SK-N-SH (cell line): ENCODE results near the gene PCYT1A. TPM values are rescaled to one million over a fixed set of nuclear protein-coding genes. Genes with fewer than 3 reads are reported as not detected.
"Not testable (repeated sequence)": the region's sequence is repeated elsewhere in the genome, so short reads cannot be mapped to it uniquely, and the experiment has no call there.

Experiments
- CTCF ChIA-PET: fragments of 300-600, 350-600 bp; formaldehyde crosslinking; extraction: SDS; loops from one replicate; lab custom pipeline; 2021; lab: Yijun Ruan, JAX
- POLR2A ChIA-PET: fragments of 350-600 bp; sonication (Branson Sonifier 250); formaldehyde crosslinking; extraction: SDS; loops from one replicate; lab custom pipeline; 2020; ENCODE audit warnings: antibody characterized with exemption, inconsistent platforms; lab: Yijun Ruan, JAX
- DNase-seq: peaks from one replicate; pipeline ENCODE4 v3.0.0; 2012
- H2AFZ ChIP-seq: fragments of 200-600 bp; sonication (generic); 2 replicates; pipeline ENCODE4 v1.8.1; 2016; ENCODE audit warnings: antibody characterized with exemption, mild to moderate bottlenecking, low read depth
- H3F3A ChIP-seq: fragments of 200-600 bp; sonication (generic); replicated peaks from 2 replicates; pipeline ENCODE3; 2016; ENCODE audit warnings: antibody characterized with exemption, mild to moderate bottlenecking; ENCODE audit not compliant: insufficient read depth
- H3K27ac ChIP-seq, 2 experiments: fragments of 200-500 bp in 1 of 2; fragments of 200-600 bp in 1 of 2; sonication (Bioruptor generic) in 1 of 2; sonication (generic), shearing (Covaris generic) in 1 of 2; 2 replicates each; pipeline versions ENCODE4 v1.5.1 to v1.6.1; 2014 to 2016; ENCODE audit warnings: low read depth in 2 of 2, inconsistent platforms in 1 of 2, low read length in 1 of 2, mild to moderate bottlenecking in 1 of 2, mixed read lengths in 1 of 2
- H3K27me3 ChIP-seq: fragments of 200-600 bp; sonication (generic), shearing (Covaris generic); 2 replicates; pipeline ENCODE4 v1.6.1; 2016; ENCODE audit warnings: mixed run types; ENCODE audit not compliant: insufficient read depth
- H3K36me3 ChIP-seq, 2 experiments: fragments of 200-500 bp in 1 of 2; fragments of 200-600 bp in 1 of 2; sonication (Bioruptor generic) in 1 of 2; sonication (generic) in 1 of 2; replicated peaks in 1 of 2; 2 replicates each; pipeline versions ENCODE3 to v1.5.1; 2014 to 2016; ENCODE audit warnings: low read length in 1 of 2, mild to moderate bottlenecking in 1 of 2; ENCODE audit not compliant: insufficient read depth in 2 of 2, control insufficient read depth in 1 of 2
- H3K4me1 ChIP-seq, 2 experiments: fragments of 200-500 bp in 1 of 2; fragments of 200-600 bp in 1 of 2; sonication (Bioruptor generic) in 1 of 2; sonication (generic), shearing (Covaris generic) in 1 of 2; 2 replicates each; pipeline versions ENCODE4 v1.5.1 to v1.6.1; 2014 to 2016; ENCODE audit warnings: low read depth in 1 of 2, low read length in 1 of 2, mixed run types in 1 of 2; ENCODE audit not compliant: insufficient read depth in 2 of 2, control insufficient read depth in 1 of 2
- H3K4me2 ChIP-seq: fragments of 200-600 bp; sonication (generic), shearing (Covaris generic); 2 replicates; pipeline ENCODE4 v1.6.1; 2017; ENCODE audit warnings: mixed run types
- H3K4me3 ChIP-seq, 2 experiments: fragments of 200-500 bp in 1 of 2; fragments of 200-600 bp in 1 of 2; sonication (Bioruptor generic) in 1 of 2; sonication (generic), shearing (Covaris generic) in 1 of 2; 2 replicates each; pipeline versions ENCODE4 v1.5.1 to v1.8.1; 2014 to 2016; ENCODE audit warnings: low read depth in 2 of 2, inconsistent platforms in 1 of 2, low read length in 1 of 2, mild to moderate bottlenecking in 1 of 2, mixed read lengths in 1 of 2, moderate library complexity in 1 of 2
- H3K79me2 ChIP-seq: fragments of 200-600 bp; sonication (generic); 2 replicates; pipeline ENCODE4 v1.8.1; 2017; ENCODE audit warnings: mild to moderate bottlenecking; ENCODE audit not compliant: insufficient read depth
- H3K9ac ChIP-seq: fragments of 200-600 bp; sonication (generic); 2 replicates; pipeline ENCODE4 v1.6.1; 2017; ENCODE audit warnings: mixed run types
- H3K9me2 ChIP-seq: fragments of 200-600 bp; sonication (generic); 2 replicates; pipeline ENCODE4 v1.6.1; 2017; ENCODE audit warnings: mixed run types
- H3K9me3 ChIP-seq: fragments of 200-600 bp; sonication (generic); 2 replicates; pipeline ENCODE4 v1.6.1; 2017; ENCODE audit warnings: mixed run types, mild to moderate bottlenecking, moderate library complexity
- H4K20me1 ChIP-seq: fragments of 200-600 bp; sonication (generic); 2 replicates; pipeline ENCODE4 v1.6.1; 2017; ENCODE audit warnings: mild to moderate bottlenecking, mixed run types; ENCODE audit not compliant: insufficient read depth
- EP300 ChIP-seq, 2 experiments: IDR thresholded peaks; 2 replicates each; pipeline versions ENCODE4 v1.4.0 to v1.6.1; 2012; ENCODE audit warnings: borderline replicate concordance in 1 of 2, low read depth in 1 of 2, low read length in 1 of 2
- EZH2phosphoT487 ChIP-seq: fragments of 200-600 bp; sonication (generic); IDR thresholded peaks from 2 replicates; pipeline ENCODE4 v1.6.1; 2017; ENCODE audit warnings: low read depth, mixed run types, mild to moderate bottlenecking, antibody characterized with exemption, moderate library complexity, borderline replicate concordance
- FOXM1 ChIP-seq: IDR thresholded peaks from 2 replicates; pipeline ENCODE4 v1.4.0; 2012; ENCODE audit warnings: low read depth, mild to moderate bottlenecking
- GATA2 ChIP-seq: sonication (generic); formaldehyde crosslinking; IDR thresholded peaks from 2 replicates; pipeline ENCODE4 v1.5.0; 2020; ENCODE audit warnings: mild to moderate bottlenecking, missing genetic modification reagents
- MEF2A ChIP-seq: IDR thresholded peaks from 2 replicates; pipeline ENCODE4 v1.4.0; 2012; ENCODE audit warnings: low read depth, borderline replicate concordance
- NRF1 ChIP-seq: IDR thresholded peaks from 2 replicates; pipeline ENCODE4 v1.6.1; 2012; ENCODE audit warnings: low read depth, mild to moderate bottlenecking, low read length
- PBX3 ChIP-seq: IDR thresholded peaks from 2 replicates; pipeline ENCODE4; 2012
- POLR2AphosphoS5 ChIP-seq: IDR thresholded peaks from 2 replicates; pipeline ENCODE4 v1.6.1; 2012; ENCODE audit warnings: low read depth, low read length
- RAD21 ChIP-seq: IDR thresholded peaks from 2 replicates; pipeline ENCODE4 v1.6.1; 2012; ENCODE audit warnings: mild to moderate bottlenecking, low read length
- SIN3A ChIP-seq: IDR thresholded peaks from 2 replicates; pipeline ENCODE4 v1.6.1; 2012; ENCODE audit warnings: low read depth, mild to moderate bottlenecking, low read length, moderate library complexity, borderline replicate concordance
- TAF1 ChIP-seq: IDR thresholded peaks from 2 replicates; pipeline ENCODE4 v1.6.1; 2012; ENCODE audit warnings: low read depth, mild to moderate bottlenecking, low read length, moderate library complexity, borderline replicate concordance
- TEAD4 ChIP-seq: IDR thresholded peaks from 2 replicates; pipeline ENCODE4 v1.4.0; 2012; ENCODE audit warnings: mild to moderate bottlenecking, borderline replicate concordance; ENCODE audit not compliant: insufficient read depth
- YY1 ChIP-seq: IDR thresholded peaks from 2 replicates; pipeline ENCODE4 v1.4.0; 2012; ENCODE audit warnings: low read depth, mild to moderate bottlenecking
- ZBTB33 ChIP-seq: IDR thresholded peaks from 2 replicates; pipeline ENCODE4 v1.4.0; 2012; ENCODE audit warnings: low read depth, borderline replicate concordance
- WGBS: methylation state at CpG from one replicate; pipeline ENCODE4 v1.1.6; 2017; ENCODE audit warnings: low lambda C conversion rate; 5-methylcytosine and 5-hydroxymethylcytosine counted together
- polyA plus RNA-seq, 3 experiments: library from polyadenylated mRNA; depleted of rRNA; stranded (reverse); fragments of >200 nt; gene quantifications; 2 replicates each; pipeline ENCODE4 v1.2.3, GENCODE V29; 2012
- TF ChIP-seq, protein P1 (sequence below): IDR thresholded peaks from 2 replicates; pipeline ENCODE4 v1.6.1; 2012; ENCODE audit warnings: mild to moderate bottlenecking, low read depth, low read length, moderate library complexity

PCYT1A gene
- polyA plus RNA-seq, 1 of the 3 experiments (the other 2 are of a cell fraction) = 45.9 TPM

DNA sequence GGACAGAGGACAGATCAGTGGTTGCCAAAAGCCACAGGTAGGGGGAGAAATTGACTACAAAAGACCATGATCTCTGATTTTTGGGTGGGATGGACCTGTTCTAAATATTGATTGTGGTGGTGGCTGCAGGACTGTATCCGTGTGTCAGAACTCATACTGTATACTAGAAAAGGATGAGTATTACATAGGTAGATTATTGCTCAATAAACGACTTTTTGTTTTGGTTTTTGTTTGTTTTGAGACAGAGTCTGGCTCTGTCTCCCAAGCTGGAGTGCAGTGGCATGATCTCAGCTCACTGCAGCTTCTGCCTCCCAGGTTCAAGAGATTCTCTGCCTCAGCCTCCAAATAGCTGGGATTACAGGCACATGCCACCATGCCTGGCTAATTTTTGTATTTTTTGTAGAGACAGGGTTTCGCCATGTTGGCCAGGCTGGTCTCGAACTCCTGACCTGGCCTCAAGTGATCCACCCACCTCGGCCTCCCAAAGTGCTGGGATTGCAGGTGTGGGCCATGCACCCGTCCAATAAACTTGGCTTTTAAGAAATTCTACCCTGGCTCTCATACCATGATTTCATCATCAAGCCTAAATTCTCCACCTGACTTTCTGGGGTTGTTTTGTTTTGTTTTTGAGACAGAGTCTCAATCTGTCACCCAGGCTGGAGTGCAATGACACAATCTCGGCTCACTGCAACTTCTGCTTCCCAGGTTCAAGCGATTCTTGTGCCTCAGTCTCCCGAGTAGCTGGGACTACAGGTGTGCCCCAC lies 81.9 kb downstream of the PCYT1A start:
- POLR2A ChIA-PET = not testable (repeated sequence)

GRCh38 chr3:196203846-196204245 lies 83.7 kb downstream of the PCYT1A start:
- Histone ChIP-seq H3K36me3 (no peaks in the 10 kb centered on the region), H2AFZ (no peak overlapping the region), H3K9ac (no peak overlapping the region), H3K4me3 (no peak overlapping the region), H4K20me1 (no peaks in the 10 kb centered on the region), H3K27ac (no peak overlapping the region), H3K27me3 (no peaks in the 10 kb centered on the region), H3K4me1 (peaks cover 0 to 7% of the 10 kb centered on the region in 2 experiments; a peak in 1 of 4 replicates), H3K9me3 (no peaks in the 10 kb centered on the region), H3K79me2 (no peaks in the 10 kb centered on the region), H3K4me2 (no peak overlapping the region), H3F3A (no peaks in the 10 kb centered on the region), H3K9me2 (no peaks in the 10 kb centered on the region)
- TF ChIP-seq POLR2AphosphoS5 = no peak
- TF ChIP-seq PBX3 = no peak
- no peak for TF ChIP-seq TEAD4
- no peak for TF ChIP-seq TAF1
- TF ChIP-seq EZH2phosphoT487 = no peak
- TF ChIP-seq RAD21 = no peak
- no peak for TF ChIP-seq FOXM1
- no peak for TF ChIP-seq ZBTB33
- TF ChIP-seq, protein P1, sequence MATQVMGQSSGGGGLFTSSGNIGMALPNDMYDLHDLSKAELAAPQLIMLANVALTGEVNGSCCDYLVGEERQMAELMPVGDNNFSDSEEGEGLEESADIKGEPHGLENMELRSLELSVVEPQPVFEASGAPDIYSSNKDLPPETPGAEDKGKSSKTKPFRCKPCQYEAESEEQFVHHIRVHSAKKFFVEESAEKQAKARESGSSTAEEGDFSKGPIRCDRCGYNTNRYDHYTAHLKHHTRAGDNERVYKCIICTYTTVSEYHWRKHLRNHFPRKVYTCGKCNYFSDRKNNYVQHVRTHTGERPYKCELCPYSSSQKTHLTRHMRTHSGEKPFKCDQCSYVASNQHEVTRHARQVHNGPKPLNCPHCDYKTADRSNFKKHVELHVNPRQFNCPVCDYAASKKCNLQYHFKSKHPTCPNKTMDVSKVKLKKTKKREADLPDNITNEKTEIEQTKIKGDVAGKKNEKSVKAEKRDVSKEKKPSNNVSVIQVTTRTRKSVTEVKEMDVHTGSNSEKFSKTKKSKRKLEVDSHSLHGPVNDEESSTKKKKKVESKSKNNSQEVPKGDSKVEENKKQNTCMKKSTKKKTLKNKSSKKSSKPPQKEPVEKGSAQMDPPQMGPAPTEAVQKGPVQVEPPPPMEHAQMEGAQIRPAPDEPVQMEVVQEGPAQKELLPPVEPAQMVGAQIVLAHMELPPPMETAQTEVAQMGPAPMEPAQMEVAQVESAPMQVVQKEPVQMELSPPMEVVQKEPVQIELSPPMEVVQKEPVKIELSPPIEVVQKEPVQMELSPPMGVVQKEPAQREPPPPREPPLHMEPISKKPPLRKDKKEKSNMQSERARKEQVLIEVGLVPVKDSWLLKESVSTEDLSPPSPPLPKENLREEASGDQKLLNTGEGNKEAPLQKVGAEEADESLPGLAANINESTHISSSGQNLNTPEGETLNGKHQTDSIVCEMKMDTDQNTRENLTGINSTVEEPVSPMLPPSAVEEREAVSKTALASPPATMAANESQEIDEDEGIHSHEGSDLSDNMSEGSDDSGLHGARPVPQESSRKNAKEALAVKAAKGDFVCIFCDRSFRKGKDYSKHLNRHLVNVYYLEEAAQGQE = no peak
- no peak for TF ChIP-seq NRF1
- TF ChIP-seq YY1 = no peak
- no peak for TF ChIP-seq MEF2A
- no peak for TF ChIP-seq GATA2 (CRISPR knock-in tag)
- no peak for TF ChIP-seq SIN3A
- TF ChIP-seq EP300 (IDR thresholded peaks at IDR 0.05; ENCODE audit: borderline replicate concordance in 1 of 2, low read depth in 1 of 2, low read length in 1 of 2) = no peak
- ChIA-PET CTCF (interaction anchor here (1.3 to 2.1 kb wide), 2 partner anchors 130 to 132 kb away, joined by 3 to 11 read pairs; no protein-coding TSS in a partner anchor), POLR2A (no interaction called here)
- DNase-seq = no peak
- 88% methylated on average over 3 of the region's 3 CpGs for WGBS

More for the DNA sequence above, 81.9 kb downstream of the PCYT1A start:
- not testable (repeated sequence) for H4K20me1 ChIP-seq, H2AFZ ChIP-seq, H3K4me1 ChIP-seq, DNase-seq, H3K9me3 ChIP-seq, H3F3A ChIP-seq, H3K9ac ChIP-seq, H3K79me2 ChIP-seq, H3K27me3 ChIP-seq, H3K4me2 ChIP-seq, H3K4me3 ChIP-seq, H3K9me2 ChIP-seq, H3K36me3 ChIP-seq, H3K27ac ChIP-seq
- WGBS = 90% methylated on average over 8 of the region's 9 CpGs
- CTCF ChIA-PET = interaction anchor here (0.7 to 1.4 kb wide), 2 partner anchors 9 to 504 kb away, joined by 3 to 4 read pairs; no protein-coding TSS in a partner anchor
